ENCODE results near the gene SLC28A1. TPM values are rescaled to one million over a fixed set of nuclear protein-coding genes. Genes with fewer than 3 reads are reported as not detected.

Gene SLC28A1
- total and polyA plus RNA-seq, 2 experiments from 2014 or later, result 0.24 to 0.45 TPM

- no peak for DNase-seq (ENCODE audit: low read depth in 1 of 2, low spot score in 1 of 2)
- H3K27ac ChIP-seq, result no peak overlapping the region
- TF ChIP-seq CTCF (IDR thresholded peaks at IDR 0.05; ENCODE audit: low read depth, low read length), result no peak
- H3K4me3 ChIP-seq, result no peak overlapping the region
- H3K9me3 ChIP-seq (ENCODE audit: low read depth), result no peaks in the 10 kb centered on the region
- peaks cover 10% of the 10 kb centered on the region for H3K4me1 ChIP-seq (ENCODE audit: low read depth)
- H3K27me3 ChIP-seq, result no peaks in the 10 kb centered on the region
- peaks cover 6% of the 10 kb centered on the region for H3K36me3 ChIP-seq
These were observed 38.2 kb upstream of the SLC28A1 start for GRCh38 chr15:84846269-84846668.

GRCh38 chr15:84847382-84847781 lies 37.1 kb upstream of the SLC28A1 start:
- Histone ChIP-seq H3K27ac (no peak overlapping the region), H3K9me3 (ENCODE audit: low read depth) (no peaks in the 10 kb centered on the region), H3K36me3 (peaks cover 6% of the 10 kb centered on the region), H3K4me3 (no peak overlapping the region), H3K27me3 (no peaks in the 10 kb centered on the region), H3K4me1 (ENCODE audit: low read depth) (peaks cover under 1% of the 10 kb centered on the region)
- no peak for DNase-seq (ENCODE audit: low read depth in 1 of 2, low spot score in 1 of 2)
- no peak for TF ChIP-seq CTCF (IDR thresholded peaks at IDR 0.05; ENCODE audit: low read depth, low read length)

- H3K27ac ChIP-seq, result peak overlapping the region; percentile 52
- H3K36me3 ChIP-seq, result peaks cover 5% of the 10 kb centered on the region
- TF ChIP-seq CTCF (IDR thresholded peaks at IDR 0.05; ENCODE audit: low read depth, low read length), result no peak
- no peak overlapping the region for H3K4me3 ChIP-seq
- no peak for DNase-seq (ENCODE audit: low read depth in 1 of 2, low spot score in 1 of 2)
- H3K27me3 ChIP-seq, result no peaks in the 10 kb centered on the region
- H3K9me3 ChIP-seq (ENCODE audit: low read depth), result no peaks in the 10 kb centered on the region
- H3K4me1 ChIP-seq (ENCODE audit: low read depth), result peaks cover 13% of the 10 kb centered on the region
These were observed 32.2 kb upstream of the SLC28A1 start for GRCh38 chr15:84852212-84852611.

- Histone ChIP-seq H3K9me3 (ENCODE audit: low read depth) (no peaks in the 10 kb centered on the region), H3K36me3 (peaks cover 28% of the 10 kb centered on the region), H3K4me1 (ENCODE audit: low read depth) (peaks cover 13% of the 10 kb centered on the region), H3K27ac (peak overlapping the region; percentile 51), H3K27me3 (no peaks in the 10 kb centered on the region), H3K4me3 (no peak overlapping the region)
- TF ChIP-seq CTCF (IDR thresholded peaks at IDR 0.05; ENCODE audit: low read depth, low read length), result no peak
- DNase-seq (ENCODE audit: low read depth in 1 of 2, low spot score in 1 of 2), result no peak
These were observed 29.3 kb upstream of the SLC28A1 start for GRCh38 chr15:84855136-84855535.

GRCh38 chr15:84855765-84856164 lies 28.7 kb upstream of the SLC28A1 start:
- Histone ChIP-seq H3K27me3 (no peaks in the 10 kb centered on the region), H3K4me1 (ENCODE audit: low read depth) (peaks cover 13% of the 10 kb centered on the region), H3K9me3 (ENCODE audit: low read depth) (no peaks in the 10 kb centered on the region), H3K27ac (no peak overlapping the region), H3K36me3 (peaks cover 30% of the 10 kb centered on the region), H3K4me3 (no peak overlapping the region)
- TF ChIP-seq CTCF (IDR thresholded peaks at IDR 0.05; ENCODE audit: low read depth, low read length), result no peak
- no peak for DNase-seq (ENCODE audit: low read depth in 1 of 2, low spot score in 1 of 2)

All from cardiac muscle cell (in vitro differentiated cells and primary cell).